Vagina (tissue), 2 donors: ENCODE data around the gene NOG.

Experiments
- POLR2AphosphoS5 ChIP-seq, 2 donors: sonication (generic); formaldehyde crosslinking; IDR thresholded peaks; one replicate each; pipeline ENCODE4 v1.9.0; 2017; ENCODE audit warnings: antibody characterized with exemption in 2 of 2, mild to moderate bottlenecking in 2 of 2, low read depth in 1 of 2; ENCODE audit not compliant: insufficient read depth in 1 of 2
- TF ChIP-seq, protein P1 (sequence below), 3 experiments: fragments of 450-650 bp in 2 of 3; fragments of 200-600 bp in 1 of 3; sonication (generic) in 1 of 3; IDR thresholded peaks; one replicate each; pipeline ENCODE4 v1.5.1; 2017 to 2019; ENCODE audit warnings: antibody characterized with exemption in 3 of 3, mild to moderate bottlenecking in 2 of 3, moderate library complexity in 2 of 3

DNA sequence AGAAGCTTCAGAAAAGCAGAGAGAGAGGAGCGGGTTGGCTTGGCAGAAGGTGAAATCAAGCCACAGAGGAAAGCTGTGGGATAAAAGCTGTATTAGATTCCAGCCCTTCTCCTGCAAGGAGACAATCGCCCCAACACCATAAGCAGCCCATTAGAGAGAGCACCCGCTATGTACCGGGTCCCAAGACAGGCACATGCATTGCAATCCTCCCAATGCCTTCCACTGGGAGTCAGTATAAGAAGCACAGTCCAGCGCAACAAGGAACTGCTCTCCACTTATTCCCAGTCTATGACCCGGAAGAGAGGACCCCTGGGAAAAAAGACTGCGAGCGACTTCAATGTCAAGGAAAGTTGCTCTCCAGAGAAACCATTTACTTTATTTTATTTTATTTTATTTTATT, 43.8 kb downstream of the NOG start:
- TF ChIP-seq, protein P1, sequence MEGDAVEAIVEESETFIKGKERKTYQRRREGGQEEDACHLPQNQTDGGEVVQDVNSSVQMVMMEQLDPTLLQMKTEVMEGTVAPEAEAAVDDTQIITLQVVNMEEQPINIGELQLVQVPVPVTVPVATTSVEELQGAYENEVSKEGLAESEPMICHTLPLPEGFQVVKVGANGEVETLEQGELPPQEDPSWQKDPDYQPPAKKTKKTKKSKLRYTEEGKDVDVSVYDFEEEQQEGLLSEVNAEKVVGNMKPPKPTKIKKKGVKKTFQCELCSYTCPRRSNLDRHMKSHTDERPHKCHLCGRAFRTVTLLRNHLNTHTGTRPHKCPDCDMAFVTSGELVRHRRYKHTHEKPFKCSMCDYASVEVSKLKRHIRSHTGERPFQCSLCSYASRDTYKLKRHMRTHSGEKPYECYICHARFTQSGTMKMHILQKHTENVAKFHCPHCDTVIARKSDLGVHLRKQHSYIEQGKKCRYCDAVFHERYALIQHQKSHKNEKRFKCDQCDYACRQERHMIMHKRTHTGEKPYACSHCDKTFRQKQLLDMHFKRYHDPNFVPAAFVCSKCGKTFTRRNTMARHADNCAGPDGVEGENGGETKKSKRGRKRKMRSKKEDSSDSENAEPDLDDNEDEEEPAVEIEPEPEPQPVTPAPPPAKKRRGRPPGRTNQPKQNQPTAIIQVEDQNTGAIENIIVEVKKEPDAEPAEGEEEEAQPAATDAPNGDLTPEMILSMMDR (IDR thresholded peaks at IDR 0.05) = no peak
- TF ChIP-seq POLR2AphosphoS5 (IDR thresholded peaks at IDR 0.05; ENCODE audit: insufficient read depth in 1 of 2, low read depth in 1 of 2) = no peak
